ENCODE measurements around the gene IMPA2.
A peak's percentile ranks its signal among the peaks of the same experiment; 100 is the strongest.
"Not testable (repeated sequence)": the region's sequence is repeated elsewhere in the genome, so short reads cannot be mapped to it uniquely, and the experiment has no call there.

The IMPA2 gene

DNA sequence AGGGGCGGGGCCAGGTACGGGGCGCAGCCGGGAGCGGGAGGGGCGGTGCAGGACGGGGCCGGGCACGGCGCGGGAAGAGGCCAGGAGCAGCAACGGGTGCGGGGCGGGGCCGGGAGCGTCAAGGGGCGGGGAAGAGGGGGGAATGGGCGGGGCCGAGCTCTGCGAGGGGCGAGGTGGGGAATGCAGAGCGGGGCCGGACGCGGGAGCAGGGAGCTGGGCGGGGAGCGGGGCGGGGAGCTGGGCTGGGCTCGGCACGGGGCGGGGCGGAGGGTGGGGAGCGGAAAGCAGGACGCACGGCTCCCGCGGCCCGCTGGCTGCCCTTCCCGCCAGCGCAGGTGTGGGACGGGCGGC, at the start of gene IMPA2:
Gene IMPA2, plus strand, starts transcription at position 316 of the 351 bp plus-strand sequence. CDS start 163 bp downstream, outside the sequence.
- H3K36me3 ChIP-seq = peaks cover 0 to 16% (median 0%) of the 10 kb centered on the region in 11 experiments; a peak in 5 of 22 replicates
- H3K4me2 ChIP-seq = peak within 1 kb of the TSS; percentile 85 to 98 (median 96)
- no peak for TF ChIP-seq Cebpa-rat (IDR thresholded peaks at IDR 0.05)
- peaks cover 0 to 11% (median 0%) of the 10 kb centered on the region in 11 experiments; a peak in 2 of 22 replicates for H4K20me1 ChIP-seq
- H3K4me1 ChIP-seq = peaks cover 38 to 75% (median 48%) of the 10 kb centered on the region in 10 experiments
- 0 out of 22 replicates have a peak, but pooled peaks cover 0 to 4% (median 0%) of the 10 kb centered on the region in 11 experiments for H3K9me3 ChIP-seq (replicated peaks in 1 of 11)
- no peaks in the 10 kb centered on the region for H3K27me3 ChIP-seq
- H3K27ac ChIP-seq = peak within 1 kb of the TSS; percentile 62 to 99 (median 95)
- peak within 1 kb of the TSS; percentile 77 to 97 (median 92) for H3K4me3 ChIP-seq
- peak within 1 kb of the TSS; percentile 79 to 97 (median 93) for H3K9ac ChIP-seq

DNA sequence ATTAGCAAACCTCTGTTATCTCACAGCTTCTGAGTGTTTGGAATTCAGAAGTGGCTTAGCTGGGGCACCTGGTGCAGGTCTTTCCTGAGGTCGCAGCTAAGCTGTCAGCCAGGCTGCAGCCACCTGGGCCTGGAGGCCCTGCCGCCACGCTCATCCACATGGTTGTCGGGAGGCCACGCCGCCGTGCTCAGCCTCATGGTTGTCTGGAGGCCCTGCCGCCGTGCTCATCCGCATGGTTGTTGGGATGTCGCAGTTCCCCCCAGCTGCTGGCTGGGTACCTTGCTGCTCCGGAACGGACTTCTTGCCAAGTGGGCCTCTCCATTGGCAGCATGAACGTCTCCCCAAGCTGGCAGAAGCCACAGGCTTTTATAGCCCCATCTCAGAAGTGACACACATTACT, 48.9 kb upstream of the IMPA2 start:
- no peaks in the 10 kb centered on the region for H4K20me1 ChIP-seq
- H3K27ac ChIP-seq = no peak overlapping the region
- H3K36me3 ChIP-seq = no peaks in the 10 kb centered on the region
- H3K27me3 ChIP-seq = no peaks in the 10 kb centered on the region
- H3K4me1 ChIP-seq = peaks cover 0 to 21% (median 7%) of the 10 kb centered on the region in 10 experiments; a peak in 11 of 20 replicates
- no peaks in the 10 kb centered on the region for H3K9me3 ChIP-seq (replicated peaks in 1 of 11)
- TF ChIP-seq Cebpa-rat (IDR thresholded peaks at IDR 0.05) = no peak
- no peak overlapping the region for H3K9ac ChIP-seq
- no peak overlapping the region for H3K4me3 ChIP-seq
- H3K4me2 ChIP-seq = no peak overlapping the region

DNA sequence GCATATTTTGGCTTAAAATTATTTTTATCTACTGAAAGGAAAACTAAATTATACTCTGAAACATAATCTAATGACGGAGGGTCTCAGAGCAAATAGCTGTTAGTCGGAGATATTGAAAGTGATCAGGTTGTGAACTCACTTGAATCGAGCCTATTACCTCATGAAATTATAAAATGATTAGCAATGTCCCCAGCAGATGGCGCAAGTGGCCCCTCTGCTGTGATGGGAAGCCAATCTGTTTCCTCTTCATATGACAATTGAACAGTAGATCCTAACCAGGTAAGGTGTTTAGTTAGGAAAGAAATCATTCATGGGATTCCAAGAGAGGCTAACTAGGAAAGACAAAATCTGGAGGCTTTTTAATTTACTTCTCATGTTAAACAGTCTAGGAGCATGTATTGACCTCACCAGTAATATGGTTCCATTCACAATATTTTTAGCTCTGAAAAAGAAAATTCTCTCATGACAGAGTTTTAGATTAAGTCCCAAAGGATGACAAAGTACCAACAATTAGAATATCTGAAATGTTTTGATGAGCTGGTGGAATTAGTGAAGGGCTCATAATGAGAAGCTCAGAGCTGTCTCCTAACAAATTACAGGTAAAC, 43.3 kb upstream of the IMPA2 start:
- Histone ChIP-seq H4K20me1 (no peaks in the 10 kb centered on the region), H3K9ac (no peak overlapping the region), H3K4me2 (no peak overlapping the region), H3K4me1 (peaks cover 0 to 19% (median 7%) of the 10 kb centered on the region in 10 experiments; a peak in 8 of 20 replicates), H3K27me3 (no peaks in the 10 kb centered on the region), H3K36me3 (no peaks in the 10 kb centered on the region), H3K9me3 (replicated peaks in 1 of 11) (no peaks in the 10 kb centered on the region), H3K27ac (no peak overlapping the region), H3K4me3 (no peak overlapping the region)
- TF ChIP-seq Cebpa-rat (IDR thresholded peaks at IDR 0.05) = no peak

DNA sequence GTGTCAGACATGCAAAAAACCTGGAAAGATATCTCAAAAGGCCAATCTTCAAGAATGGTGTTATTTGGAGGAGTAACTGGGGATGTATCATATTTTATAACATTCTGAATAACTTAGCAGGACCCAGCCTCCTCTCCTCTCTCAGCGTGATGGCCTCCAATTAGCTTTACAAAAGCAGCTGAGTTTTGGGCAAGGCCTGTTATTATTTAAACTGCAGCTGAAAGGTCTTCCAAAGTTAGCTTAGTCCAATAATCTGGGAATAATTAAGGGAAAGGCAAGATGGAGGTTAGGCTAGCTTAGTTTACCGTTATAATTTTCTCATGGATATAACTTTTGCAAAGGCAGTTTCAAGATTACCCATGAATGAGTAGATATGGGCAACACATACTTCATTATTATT, 40.4 kb upstream of the IMPA2 start:
- Histone ChIP-seq H3K4me3 (no peak overlapping the region), H3K9me3 (replicated peaks in 1 of 11) (no peaks in the 10 kb centered on the region), H3K27me3 (no peaks in the 10 kb centered on the region), H3K4me2 (no peak overlapping the region), H4K20me1 (no peaks in the 10 kb centered on the region), H3K27ac (no peak overlapping the region), H3K4me1 (peaks cover 0 to 30% (median 5%) of the 10 kb centered on the region in 10 experiments; a peak in 14 of 20 replicates), H3K36me3 (no peaks in the 10 kb centered on the region), H3K9ac (no peak overlapping the region)
- no peak for TF ChIP-seq Cebpa-rat (IDR thresholded peaks at IDR 0.05)

DNA sequence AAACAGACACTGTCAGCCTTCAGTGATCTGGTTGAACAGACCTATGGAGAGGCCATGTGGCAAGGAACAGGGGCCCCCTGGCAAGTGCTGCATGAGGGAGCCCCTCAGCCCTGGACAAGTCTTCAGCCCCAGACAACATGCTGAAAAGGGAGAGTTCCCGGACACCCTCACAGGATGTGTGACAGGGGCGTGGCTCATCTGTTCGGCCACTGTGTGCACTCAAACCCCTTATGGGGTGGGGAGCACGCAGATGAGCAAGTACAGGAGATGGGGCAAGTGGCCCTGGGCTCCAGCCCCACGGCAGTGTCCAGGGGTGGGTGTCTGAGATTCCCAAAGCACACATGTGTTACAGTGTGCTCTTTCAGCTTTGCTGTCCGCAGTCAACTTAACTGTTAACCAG, 37.8 kb upstream of the IMPA2 start:
- H3K9me3 ChIP-seq (replicated peaks in 1 of 11) = no peaks in the 10 kb centered on the region
- no peaks in the 10 kb centered on the region for H3K27me3 ChIP-seq
- H3K4me3 ChIP-seq = no peak overlapping the region
- no peaks in the 10 kb centered on the region for H3K36me3 ChIP-seq
- H4K20me1 ChIP-seq = no peaks in the 10 kb centered on the region
- H3K4me2 ChIP-seq = peak overlapping the region in 4 of 11 experiments; percentile 3 to 33 (median 16); a peak in 4 of 22 replicates
- peak overlapping the region in 1 of 11 experiments; percentile 8; a peak in 1 of 22 replicates for H3K27ac ChIP-seq
- no peak overlapping the region for H3K9ac ChIP-seq
- no peak for TF ChIP-seq Cebpa-rat (IDR thresholded peaks at IDR 0.05)
- H3K4me1 ChIP-seq = peaks cover 16 to 46% (median 24%) of the 10 kb centered on the region in 10 experiments

DNA sequence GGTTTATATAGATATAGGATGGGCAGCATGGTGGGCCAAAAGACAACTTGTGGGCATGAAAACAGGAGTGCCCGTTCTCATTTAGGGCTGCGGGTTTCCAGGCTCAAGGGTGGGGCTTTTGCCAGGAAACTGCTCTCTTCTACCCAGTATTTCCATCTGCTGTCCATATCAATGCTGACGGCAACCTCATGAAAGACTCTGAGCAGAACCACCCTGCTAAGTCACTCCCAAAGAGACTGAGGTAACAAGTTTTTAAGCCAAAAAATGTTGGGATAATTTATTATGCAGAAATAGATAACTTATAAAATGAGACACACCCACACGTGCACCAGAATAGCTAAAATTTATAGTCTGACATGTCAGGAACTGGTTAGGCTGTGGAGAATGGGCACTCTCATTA, 37.1 kb upstream of the IMPA2 start:
- no peaks in the 10 kb centered on the region for H4K20me1 ChIP-seq
- no peaks in the 10 kb centered on the region for H3K36me3 ChIP-seq
- no peak overlapping the region for H3K4me3 ChIP-seq
- H3K27me3 ChIP-seq = no peaks in the 10 kb centered on the region
- H3K4me1 ChIP-seq = peaks cover 16 to 46% (median 24%) of the 10 kb centered on the region in 10 experiments
- no peak overlapping the region for H3K27ac ChIP-seq
- no peaks in the 10 kb centered on the region for H3K9me3 ChIP-seq (replicated peaks in 1 of 11)
- no peak for TF ChIP-seq Cebpa-rat (IDR thresholded peaks at IDR 0.05)
- no peak overlapping the region for H3K4me2 ChIP-seq
- H3K9ac ChIP-seq = no peak overlapping the region

DNA sequence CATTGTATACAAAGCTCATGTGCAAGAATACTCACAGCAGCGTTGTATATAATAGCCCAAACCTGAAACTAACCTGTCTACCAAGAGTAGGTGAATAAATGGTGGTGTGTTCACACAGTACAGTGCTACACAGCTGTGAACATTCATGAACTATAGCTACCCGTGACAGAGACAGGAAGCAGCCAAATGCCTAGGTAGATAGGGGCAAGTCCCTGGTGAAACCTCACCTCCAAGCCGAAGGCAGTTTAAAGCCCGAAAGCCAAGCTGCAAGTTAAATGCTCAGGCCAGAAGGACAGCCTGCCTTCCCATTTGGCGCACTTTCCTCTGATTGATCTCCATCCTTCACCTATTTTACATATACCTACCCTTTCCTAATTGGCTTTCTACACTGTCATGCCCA, 36.5 kb upstream of the IMPA2 start:
- TF ChIP-seq Cebpa-rat (IDR thresholded peaks at IDR 0.05) = no peak
- Histone ChIP-seq H3K27me3 (no peaks in the 10 kb centered on the region), H3K36me3 (no peaks in the 10 kb centered on the region), H3K27ac (no peak overlapping the region), H3K4me2 (no peak overlapping the region), H4K20me1 (no peaks in the 10 kb centered on the region), H3K9ac (no peak overlapping the region), H3K4me1 (peaks cover 16 to 46% (median 24%) of the 10 kb centered on the region in 10 experiments), H3K9me3 (replicated peaks in 1 of 11) (no peaks in the 10 kb centered on the region), H3K4me3 (no peak overlapping the region)

DNA sequence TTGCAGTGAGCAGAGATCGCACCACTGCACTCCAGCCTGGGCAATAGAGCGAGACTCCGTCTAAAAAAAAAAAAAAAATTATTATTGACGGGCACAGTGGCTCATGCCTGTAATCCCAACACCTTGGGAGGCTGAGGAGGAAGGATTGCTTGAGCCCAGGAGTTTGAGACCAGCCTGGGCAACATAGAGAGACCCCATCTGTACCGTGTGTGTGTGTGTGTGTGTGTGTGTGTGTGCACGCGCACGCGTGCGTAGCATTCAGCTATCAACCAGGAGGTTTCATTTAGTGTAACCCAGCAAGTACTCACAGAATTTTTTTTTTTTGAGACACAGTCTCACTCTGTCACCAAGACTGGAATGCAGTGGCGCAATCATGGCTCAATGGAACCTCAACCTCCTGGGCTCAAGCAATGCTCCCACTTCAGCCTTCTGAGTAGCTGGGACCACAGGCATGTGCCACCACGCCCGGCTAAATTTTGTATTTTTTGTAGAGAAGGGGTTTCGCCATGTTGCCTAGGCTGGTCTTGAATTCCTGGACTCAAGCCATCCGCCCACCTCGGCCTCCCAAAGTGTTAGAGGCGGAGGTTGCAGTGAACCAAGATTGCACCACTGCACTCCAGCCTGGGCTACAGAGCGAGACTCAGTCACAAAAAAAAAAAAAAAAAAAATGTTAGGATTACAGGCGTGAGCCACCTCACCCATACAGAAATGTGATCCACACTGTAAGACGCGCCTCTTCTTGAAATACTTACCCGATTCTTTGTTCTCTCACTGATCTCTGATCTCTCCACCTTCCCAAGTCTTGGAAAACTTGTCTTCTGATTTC, 35.3 kb upstream of the IMPA2 start:
- not testable (repeated sequence) for H3K9me3 ChIP-seq (replicated peaks in 1 of 11); H3K4me3 ChIP-seq; H4K20me1 ChIP-seq; H3K27me3 ChIP-seq; H3K36me3 ChIP-seq
- Histone ChIP-seq H3K9ac (peak overlapping the region in 3 of 11 experiments; percentile 75 to 78 (median 77); a peak in 2 of 22 replicates), H3K27ac (peak overlapping the region in 8 of 11 experiments; percentile 76 to 88 (median 85); a peak in 13 of 22 replicates), H3K4me2 (peak overlapping the region; percentile 73 to 97 (median 89)), H3K4me1 (peaks cover 16 to 46% (median 24%) of the 10 kb centered on the region in 10 experiments)
- TF ChIP-seq Cebpa-rat (IDR thresholded peaks at IDR 0.05) = peak in 6 of 11 experiments; percentile 14 to 50 (median 40); a peak in 4 of 22 replicates

DNA sequence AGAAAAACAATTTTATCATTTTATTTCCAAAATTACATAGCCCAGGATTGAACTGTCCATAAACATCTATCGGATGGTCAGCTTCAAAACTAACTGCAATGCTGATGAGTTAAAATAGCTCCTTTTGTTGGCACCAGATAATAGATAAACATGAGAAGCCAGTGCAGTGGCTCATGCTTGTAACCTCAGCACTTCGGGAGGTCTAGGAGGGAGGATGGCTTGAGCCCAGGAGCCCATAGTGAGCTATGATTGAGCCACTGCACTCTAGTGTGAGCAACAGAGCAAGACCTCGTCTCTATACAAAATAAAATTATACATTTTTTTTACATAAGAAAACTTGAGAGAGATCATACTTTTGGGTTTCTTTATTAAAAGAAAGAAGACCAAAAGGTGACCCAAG, 34.6 kb upstream of the IMPA2 start:
- H3K4me2 ChIP-seq = peak overlapping the region; percentile 73 to 97 (median 89)
- peaks cover 16 to 46% (median 24%) of the 10 kb centered on the region in 10 experiments for H3K4me1 ChIP-seq
- H4K20me1 ChIP-seq = no peaks in the 10 kb centered on the region
- H3K36me3 ChIP-seq = no peaks in the 10 kb centered on the region
- H3K9me3 ChIP-seq (replicated peaks in 1 of 11) = no peaks in the 10 kb centered on the region
- H3K27me3 ChIP-seq = no peaks in the 10 kb centered on the region
- H3K27ac ChIP-seq = peak overlapping the region in 9 of 11 experiments; percentile 76 to 88 (median 85); a peak in 18 of 22 replicates
- peak overlapping the region in 10 of 11 experiments; percentile 13 to 79 (median 76); a peak in 17 of 22 replicates for H3K9ac ChIP-seq
- peak overlapping the region; percentile 32 to 64 (median 48) for H3K4me3 ChIP-seq
- TF ChIP-seq Cebpa-rat (IDR thresholded peaks at IDR 0.05) = no peak
